WTC11 (cell line): ENCODE results near the gene WDR75. TPM values are rescaled to one million over a fixed set of nuclear protein-coding genes. Genes with fewer than 3 reads are reported as not detected.

Experiments
- ATAC-seq: fragments of 200-7000 bp; cut with Tn5 transposase; 2 replicates; pipeline ENCODE4 v1.10.0; 2021; ENCODE audit warnings: mild to moderate bottlenecking, moderate library complexity
- CTCF ChIA-PET: fragments of 300-600 bp; sonication (Branson Sonifier 250); formaldehyde crosslinking; loops from one replicate; lab custom pipeline; 2021; ENCODE audit warnings: antibody characterized with exemption; lab: Charles Lee
- POLR2A ChIA-PET: fragments of 350-600 bp; sonication (Branson Sonifier 250); formaldehyde crosslinking; loops from one replicate; lab custom pipeline; 2021; ENCODE audit warnings: antibody characterized with exemption; lab: Charles Lee
- DNase-seq: peaks from one replicate; pipeline ENCODE4 v3.0.0; 2021; ENCODE audit warnings: low spot score
- H3K27ac Mint-ChIP-seq: 2 replicates; pipeline ENCODE4 v1.8.0; 2021; ENCODE audit warnings: mixed read lengths
- H3K27me3 Mint-ChIP-seq: 2 replicates; pipeline ENCODE4 v1.8.0; 2021; ENCODE audit warnings: low read depth, mild to moderate bottlenecking, moderate library complexity, mixed read lengths
- H3K36me3 Mint-ChIP-seq: 2 replicates; pipeline ENCODE4 v1.8.0; 2021; ENCODE audit warnings: mixed read lengths
- H3K4me1 Mint-ChIP-seq: 2 replicates; pipeline ENCODE4 v1.8.0; 2022; ENCODE audit warnings: mixed read lengths
- H3K4me3 Mint-ChIP-seq: 2 replicates; pipeline ENCODE4 v1.8.0; 2021; ENCODE audit warnings: mild to moderate bottlenecking, moderate library complexity, mixed read lengths
- H3K9me3 Mint-ChIP-seq: 2 replicates; pipeline ENCODE4 v1.8.0; 2021; ENCODE audit warnings: mixed read lengths
- AFF4 ChIP-seq: sonication (generic); formaldehyde crosslinking; IDR thresholded peaks from 2 replicates; pipeline ENCODE4 v1.8.1; 2023; ENCODE audit warnings: mild to moderate bottlenecking, missing genetic modification reagents, borderline replicate concordance
- AR ChIP-seq: fragments of 250-450 bp; sonication (Bioruptor Pico); IDR thresholded peaks from 2 replicates; pipeline ENCODE4 v1.9.0; 2021; ENCODE audit warnings: mild to moderate bottlenecking
- ATF2 ChIP-seq: sonication (generic); formaldehyde crosslinking; IDR thresholded peaks from 2 replicates; pipeline ENCODE4 v1.8.1; 2022; ENCODE audit warnings: low read depth, missing genetic modification reagents, borderline replicate concordance
- ATF3 ChIP-seq: sonication (generic); formaldehyde crosslinking; conservative IDR thresholded peaks from 2 replicates; pipeline ENCODE4 v1.8.1; 2022; ENCODE audit warnings: mild to moderate bottlenecking, missing genetic modification reagents
- ERG ChIP-seq: fragments of 250-450 bp; sonication (Bioruptor Pico); IDR thresholded peaks from 2 replicates; pipeline ENCODE4 v1.8.0; 2021; ENCODE audit warnings: mild to moderate bottlenecking
- GABPB1 ChIP-seq: sonication (generic); formaldehyde crosslinking; IDR thresholded peaks from 2 replicates; pipeline ENCODE4 v1.8.1; 2023; ENCODE audit warnings: mild to moderate bottlenecking, missing genetic modification reagents
- JAZF1 ChIP-seq: fragments of 250-450 bp; sonication (Bioruptor Pico); IDR thresholded peaks from 2 replicates; pipeline ENCODE4 v1.9.0; 2021; ENCODE audit warnings: moderate library complexity, mild to moderate bottlenecking, inconsistent platforms
- MAX ChIP-seq: sonication (generic); formaldehyde crosslinking; IDR thresholded peaks from 2 replicates; pipeline ENCODE4 v1.8.0; 2022; ENCODE audit warnings: mild to moderate bottlenecking, missing genetic modification reagents
- MYBL2 ChIP-seq: sonication (generic); formaldehyde crosslinking; IDR thresholded peaks from 2 replicates; pipeline ENCODE4 v1.8.1; 2023; ENCODE audit warnings: mild to moderate bottlenecking, moderate library complexity, missing genetic modification reagents
- NFYB ChIP-seq: sonication (generic); formaldehyde crosslinking; conservative IDR thresholded peaks from 2 replicates; pipeline ENCODE4 v1.8.0; 2022; ENCODE audit warnings: low read depth, missing genetic modification reagents
- NR2C2 ChIP-seq: sonication (generic); formaldehyde crosslinking; IDR thresholded peaks from 2 replicates; pipeline ENCODE4 v1.8.0; 2022; ENCODE audit warnings: mild to moderate bottlenecking, missing genetic modification reagents
- PREB ChIP-seq: sonication (generic); formaldehyde crosslinking; IDR thresholded peaks from 2 replicates; pipeline ENCODE4 v1.8.1; 2022; ENCODE audit warnings: mild to moderate bottlenecking, missing genetic modification reagents, moderate library complexity, borderline replicate concordance
- RELA ChIP-seq: sonication (generic); formaldehyde crosslinking; IDR thresholded peaks from 2 replicates; pipeline ENCODE4 v1.8.1; 2022; ENCODE audit warnings: missing genetic modification reagents, mild to moderate bottlenecking, borderline replicate concordance
- SOX15 ChIP-seq: fragments of 250-450 bp; sonication (Bioruptor Pico); IDR thresholded peaks from 2 replicates; pipeline ENCODE4 v1.9.0; 2021; ENCODE audit warnings: mild to moderate bottlenecking
- TEAD1 ChIP-seq: sonication (generic); formaldehyde crosslinking; IDR thresholded peaks from 2 replicates; pipeline ENCODE4 v1.8.0; 2022; ENCODE audit warnings: mild to moderate bottlenecking, missing genetic modification reagents
- ZBTB43 ChIP-seq: sonication (generic); formaldehyde crosslinking; IDR thresholded peaks from 2 replicates; pipeline ENCODE4 v1.8.1; 2023; ENCODE audit warnings: mild to moderate bottlenecking, missing genetic modification reagents
- ZNF232 ChIP-seq: sonication (generic); formaldehyde crosslinking; IDR thresholded peaks from 2 replicates; pipeline ENCODE4 v1.8.0; 2022; ENCODE audit warnings: mild to moderate bottlenecking, missing genetic modification reagents
- ZNF416 ChIP-seq: fragments of 250-450 bp; sonication (Bioruptor Pico); IDR thresholded peaks from 2 replicates; pipeline ENCODE4 v1.9.0; 2021; ENCODE audit warnings: mild to moderate bottlenecking, inconsistent platforms
- total RNA-seq: library from RNA; stranded (reverse); gene quantifications from 3 replicates; pipeline ENCODE4 v1.2.3, GENCODE V29; 2021

Gene WDR75
- total RNA-seq, 1 experiment from 2014 or later: 68.3 TPM

GRCh38 chr2:189441709-189442074 is 418 bp downstream of the WDR75 start:
- H3K4me1 Mint-ChIP-seq: peaks cover 6% of the 10 kb centered on the region; the same call in 1 of the 2 replicates
- peak overlapping the region; percentile 99 for H3K27ac Mint-ChIP-seq
- no peak overlapping the region for H3K4me3 Mint-ChIP-seq
- H3K27me3 Mint-ChIP-seq: no peaks in the 10 kb centered on the region
- H3K36me3 Mint-ChIP-seq: no peaks in the 10 kb centered on the region
- H3K9me3 Mint-ChIP-seq: no peaks in the 10 kb centered on the region
- POLR2A ChIA-PET: no interaction called here
- no peak for ATAC-seq
- no peak for TF ChIP-seq ATF2
- TF ChIP-seq RELA: no peak
- no peak for TF ChIP-seq MAX (CRISPR knock-in tag)
- TF ChIP-seq ZNF416 (CRISPR knock-in tag): no peak
- no peak for TF ChIP-seq JAZF1
- TF ChIP-seq GABPB1 (CRISPR knock-in tag): no peak
- no peak for TF ChIP-seq NR2C2 (CRISPR knock-in tag)
- TF ChIP-seq ATF3 (CRISPR knock-in tag): no peak
- no peak for TF ChIP-seq ERG (CRISPR knock-in tag)
- TF ChIP-seq ZBTB43 (CRISPR knock-in tag): no peak
- TF ChIP-seq NFYB (CRISPR knock-in tag): no peak
- TF ChIP-seq MYBL2 (CRISPR knock-in tag): no peak
- no peak for TF ChIP-seq AR (CRISPR knock-in tag)
- TF ChIP-seq PREB: no peak
- TF ChIP-seq ZNF232 (CRISPR knock-in tag): no peak
- no peak for TF ChIP-seq TEAD1 (CRISPR knock-in tag)
- no peak for TF ChIP-seq AFF4 (CRISPR knock-in tag)
- TF ChIP-seq SOX15 (CRISPR knock-in tag): no peak
- CTCF ChIA-PET: no interaction called here
- DNase-seq: no peak
